Ectodermal cell (in vitro differentiated cells): ENCODE data around the gene SCAF8.
A peak's percentile ranks its signal among the peaks of the same experiment; 100 is the strongest.
"Not testable (repeated sequence)": the region's sequence is repeated elsewhere in the genome, so short reads cannot be mapped to it uniquely, and the experiment has no call there.

Experiments used
- H3K27ac ChIP-seq: 2 replicates; pipeline ENCODE4 v1.7.0; 2013; ENCODE audit warnings: mild to moderate bottlenecking, low read depth, low read length; ENCODE audit not compliant: insufficient read depth, poor library complexity, severe bottlenecking
- H3K27me3 ChIP-seq: 2 replicates; pipeline ENCODE4 v1.7.0; 2013; ENCODE audit warnings: mild to moderate bottlenecking, low read length; ENCODE audit not compliant: insufficient read depth, control insufficient read depth, poor library complexity, severe bottlenecking
- H3K36me3 ChIP-seq: one replicate; pipeline ENCODE4 v1.7.0; 2013; ENCODE audit warnings: low read length; ENCODE audit not compliant: control insufficient read depth, insufficient read depth
- H3K4me1 ChIP-seq: one replicate; pipeline ENCODE4 v1.7.0; 2013; ENCODE audit warnings: low read length; ENCODE audit not compliant: control insufficient read depth, insufficient read depth
- H3K4me3 ChIP-seq: 2 replicates; pipeline ENCODE4 v1.7.0; 2013; ENCODE audit warnings: low read depth, low read length, control low read depth; ENCODE audit not compliant: insufficient read depth
- H3K9me3 ChIP-seq: 2 replicates; pipeline ENCODE4 v1.7.0; 2013; ENCODE audit warnings: mild to moderate bottlenecking, low read length, moderate library complexity; ENCODE audit not compliant: control insufficient read depth
- WGBS, 2 experiments: methylation state at CpG; one replicate each; pipeline ENCODE4 v1.1.7; 2013; ENCODE audit warnings: missing lambda C conversion rate in 2 of 2; 5-methylcytosine and 5-hydroxymethylcytosine counted together

SCAF8 gene

GRCh38 chr6:154732538-154733182 lies 556 bp upstream of the SCAF8 start:
- WGBS, 2 experiments: 17 to 18% methylated on average over 26 of the region's 26 CpGs
- Histone ChIP-seq H3K9me3 (no peaks in the 10 kb centered on the region), H3K27me3 (no peaks in the 10 kb centered on the region)

GRCh38 chr6:154733626-154734382 lies 588 bp downstream of the SCAF8 start:
- H3K27ac ChIP-seq: peak overlapping the region; percentile 98
- H3K36me3 ChIP-seq: no peaks in the 10 kb centered on the region
- H3K4me1 ChIP-seq: peaks cover 21% of the 10 kb centered on the region
- H3K9me3 ChIP-seq: no peaks in the 10 kb centered on the region
- H3K27me3 ChIP-seq: no peaks in the 10 kb centered on the region
- 0% methylated on average over 71 of the region's 71 CpGs for WGBS, 2 experiments
- peak overlapping the region; percentile 92 for H3K4me3 ChIP-seq

More at GRCh38 chr6:154732538-154733182, 556 bp upstream of the SCAF8 start:
- H3K4me3 ChIP-seq: peak overlapping the region; percentile 92
- no peaks in the 10 kb centered on the region for H3K36me3 ChIP-seq
- peak overlapping the region; percentile 98 for H3K27ac ChIP-seq
- H3K4me1 ChIP-seq: peaks cover 10% of the 10 kb centered on the region

GRCh38 chr6:154736618-154737259 lies 3.5 kb downstream of the SCAF8 start:
- no peaks in the 10 kb centered on the region for H3K27me3 ChIP-seq
- no peak overlapping the region for H3K27ac ChIP-seq
- H3K36me3 ChIP-seq: no peaks in the 10 kb centered on the region
- WGBS, 2 experiments: 73 to 94% methylated on average over 1 to 4 of the region's 4 CpGs
- H3K4me3 ChIP-seq: no peak overlapping the region
- H3K4me1 ChIP-seq: peaks cover 18% of the 10 kb centered on the region
- H3K9me3 ChIP-seq: no peaks in the 10 kb centered on the region

GRCh38 chr6:154737424-154737823 lies 4.2 kb downstream of the SCAF8 start:
- no peak overlapping the region for H3K27ac ChIP-seq
- H3K4me3 ChIP-seq: no peak overlapping the region
- H3K9me3 ChIP-seq: no peaks in the 10 kb centered on the region
- WGBS, 2 experiments: 90 to 94% methylated on average over 9 of the region's 9 CpGs
- no peaks in the 10 kb centered on the region for H3K36me3 ChIP-seq
- H3K4me1 ChIP-seq: peaks cover 14% of the 10 kb centered on the region
- H3K27me3 ChIP-seq: no peaks in the 10 kb centered on the region

GRCh38 chr6:154738551-154738961 lies 5.3 kb downstream of the SCAF8 start:
- no peaks in the 10 kb centered on the region for H3K9me3 ChIP-seq
- H3K4me1 ChIP-seq: peaks cover 14% of the 10 kb centered on the region
- no peaks in the 10 kb centered on the region for H3K27me3 ChIP-seq
- H3K4me3 ChIP-seq: no peak overlapping the region
- no peaks in the 10 kb centered on the region for H3K36me3 ChIP-seq
- WGBS, 2 experiments: 45 to 51% methylated on average over 3 of the region's 3 CpGs
- H3K27ac ChIP-seq: no peak overlapping the region

- peaks cover 14% of the 10 kb centered on the region for H3K4me1 ChIP-seq
- H3K36me3 ChIP-seq: no peaks in the 10 kb centered on the region
- no peaks in the 10 kb centered on the region for H3K27me3 ChIP-seq
- no peak overlapping the region for H3K27ac ChIP-seq
- no peaks in the 10 kb centered on the region for H3K9me3 ChIP-seq
- no peak overlapping the region for H3K4me3 ChIP-seq
- 92 to 96% methylated on average over 5 of the region's 5 CpGs for WGBS, 2 experiments
These were observed 7.4 kb downstream of the SCAF8 start for GRCh38 chr6:154740658-154741057.

GRCh38 chr6:154742891-154743290 lies 9.7 kb downstream of the SCAF8 start:
- WGBS, 2 experiments: 92 to 94% methylated on average over 4 of the region's 4 CpGs
- H3K4me1 ChIP-seq: peaks cover 11% of the 10 kb centered on the region
- no peak overlapping the region for H3K4me3 ChIP-seq
- no peak overlapping the region for H3K27ac ChIP-seq
- H3K27me3 ChIP-seq: no peaks in the 10 kb centered on the region
- H3K9me3 ChIP-seq: no peaks in the 10 kb centered on the region
- H3K36me3 ChIP-seq: no peaks in the 10 kb centered on the region

GRCh38 chr6:154744029-154744745 lies 11.0 kb downstream of the SCAF8 start:
- 92 to 96% methylated on average over 7 of the region's 7 CpGs for WGBS, 2 experiments
- H3K36me3 ChIP-seq, H3K4me1 ChIP-seq, H3K9me3 ChIP-seq, H3K27ac ChIP-seq, H3K27me3 ChIP-seq, H3K4me3 ChIP-seq: not testable (repeated sequence)

- no peak overlapping the region for H3K27ac ChIP-seq
- H3K4me1 ChIP-seq: no peaks in the 10 kb centered on the region
- H3K4me3 ChIP-seq: no peak overlapping the region
- H3K27me3 ChIP-seq: no peaks in the 10 kb centered on the region
- no peaks in the 10 kb centered on the region for H3K36me3 ChIP-seq
- no peaks in the 10 kb centered on the region for H3K9me3 ChIP-seq
- WGBS, 2 experiments: 91 to 92% methylated on average over 2 of the region's 2 CpGs
These were observed 12.0 kb downstream of the SCAF8 start for GRCh38 chr6:154745243-154745642.

GRCh38 chr6:154749341-154749740 lies 16.1 kb downstream of the SCAF8 start:
- Histone ChIP-seq H3K27ac (no peak overlapping the region), H3K4me3 (no peak overlapping the region), H3K27me3 (no peaks in the 10 kb centered on the region), H3K9me3 (no peaks in the 10 kb centered on the region), H3K36me3 (no peaks in the 10 kb centered on the region), H3K4me1 (no peaks in the 10 kb centered on the region)
- WGBS, 2 experiments: 83 to 94% methylated on average over 2 to 3 of the region's 3 CpGs
